ENCODE data around the gene SETD3. TPM values are rescaled to one million over a fixed set of nuclear protein-coding genes. Genes with fewer than 3 reads are reported as not detected.
A peak's percentile ranks its signal among the peaks of the same experiment; 100 is the strongest.

SETD3 gene
- total RNA-seq: 46.0 and 51.7 TPM in 2 replicates
- long read RNA-seq, transcript SETD3-202 (13 exons, 2,878 nt): major isoform, 83 of 114 reads
- long read RNA-seq, partial matches to known transcripts: 14 of 114 reads
- long read RNA-seq, other reads (novel, unspliced or antisense): 16 of 114 reads

GRCh38 chr14:99479906-99480869 lies at the start of gene SETD3:
SETD3 (minus strand) TSS chr14:99480859; CDS start chr14:99465805, 15,054 bp downstream.
- no peaks in the 10 kb centered on the region for H3K36me3 Mint-ChIP-seq (ENCODE audit: insufficient read depth)
- H3K9me3 Mint-ChIP-seq (ENCODE audit: low read depth): no peaks in the 10 kb centered on the region
- TF ChIP-seq CTCF (IDR thresholded peaks at IDR 0.05; ENCODE audit: unreplicated experiment): peak; percentile 3
- DNase-seq (ENCODE audit: low spot score, unreplicated experiment): peak; percentile 37
- no peaks in the 10 kb centered on the region for H3K27me3 Mint-ChIP-seq
- peaks cover 41% of the 10 kb centered on the region for H3K4me1 Mint-ChIP-seq (ENCODE audit: low read depth)
- H3K27ac Mint-ChIP-seq: peak within 1 kb of the TSS; percentile 100
- H3K4me3 Mint-ChIP-seq (ENCODE audit: low read depth): peak within 1 kb of the TSS; percentile 99

- Mint-ChIP-seq H3K4me1 (ENCODE audit: low read depth) (peaks cover 17% of the 10 kb centered on the region), H3K27ac (no peak overlapping the region), H3K9me3 (ENCODE audit: low read depth) (no peaks in the 10 kb centered on the region), H3K36me3 (ENCODE audit: insufficient read depth) (no peaks in the 10 kb centered on the region), H3K4me3 (ENCODE audit: low read depth) (no peak overlapping the region), H3K27me3 (no peaks in the 10 kb centered on the region)
- TF ChIP-seq CTCF (IDR thresholded peaks at IDR 0.05; ENCODE audit: unreplicated experiment): no peak
- DNase-seq (ENCODE audit: low spot score, unreplicated experiment): no peak
These were observed 49.2 kb upstream of the SETD3 start for GRCh38 chr14:99529899-99530298.

- H3K4me1 Mint-ChIP-seq (ENCODE audit: low read depth): peaks cover 32% of the 10 kb centered on the region
- no peak for DNase-seq (ENCODE audit: low spot score, unreplicated experiment)
- no peak overlapping the region for H3K4me3 Mint-ChIP-seq (ENCODE audit: low read depth)
- H3K27me3 Mint-ChIP-seq: no peaks in the 10 kb centered on the region
- no peaks in the 10 kb centered on the region for H3K9me3 Mint-ChIP-seq (ENCODE audit: low read depth)
- no peaks in the 10 kb centered on the region for H3K36me3 Mint-ChIP-seq (ENCODE audit: insufficient read depth)
- peak overlapping the region; percentile 49 for H3K27ac Mint-ChIP-seq
- no peak for TF ChIP-seq CTCF (IDR thresholded peaks at IDR 0.05; ENCODE audit: unreplicated experiment)
These were observed 46.9 kb upstream of the SETD3 start for GRCh38 chr14:99527427-99528076.

GRCh38 chr14:99527026-99527425 lies 46.4 kb upstream of the SETD3 start:
- Mint-ChIP-seq H3K27me3 (no peaks in the 10 kb centered on the region), H3K4me1 (ENCODE audit: low read depth) (peaks cover 35% of the 10 kb centered on the region), H3K36me3 (ENCODE audit: insufficient read depth) (no peaks in the 10 kb centered on the region), H3K27ac (peak overlapping the region; percentile 49), H3K9me3 (ENCODE audit: low read depth) (no peaks in the 10 kb centered on the region), H3K4me3 (ENCODE audit: low read depth) (no peak overlapping the region)
- DNase-seq (ENCODE audit: low spot score, unreplicated experiment): no peak
- TF ChIP-seq CTCF (IDR thresholded peaks at IDR 0.05; ENCODE audit: unreplicated experiment): no peak

GRCh38 chr14:99525699-99526080 lies 45.0 kb upstream of the SETD3 start:
- no peak for DNase-seq (ENCODE audit: low spot score, unreplicated experiment)
- H3K4me1 Mint-ChIP-seq (ENCODE audit: low read depth): peaks cover 40% of the 10 kb centered on the region
- H3K36me3 Mint-ChIP-seq (ENCODE audit: insufficient read depth): no peaks in the 10 kb centered on the region
- H3K4me3 Mint-ChIP-seq (ENCODE audit: low read depth): no peak overlapping the region
- no peak overlapping the region for H3K27ac Mint-ChIP-seq
- TF ChIP-seq CTCF (IDR thresholded peaks at IDR 0.05; ENCODE audit: unreplicated experiment): no peak
- no peaks in the 10 kb centered on the region for H3K9me3 Mint-ChIP-seq (ENCODE audit: low read depth)
- H3K27me3 Mint-ChIP-seq: no peaks in the 10 kb centered on the region
